ENCODE measurements around the gene PAN3.

Gene PAN3

DNA sequence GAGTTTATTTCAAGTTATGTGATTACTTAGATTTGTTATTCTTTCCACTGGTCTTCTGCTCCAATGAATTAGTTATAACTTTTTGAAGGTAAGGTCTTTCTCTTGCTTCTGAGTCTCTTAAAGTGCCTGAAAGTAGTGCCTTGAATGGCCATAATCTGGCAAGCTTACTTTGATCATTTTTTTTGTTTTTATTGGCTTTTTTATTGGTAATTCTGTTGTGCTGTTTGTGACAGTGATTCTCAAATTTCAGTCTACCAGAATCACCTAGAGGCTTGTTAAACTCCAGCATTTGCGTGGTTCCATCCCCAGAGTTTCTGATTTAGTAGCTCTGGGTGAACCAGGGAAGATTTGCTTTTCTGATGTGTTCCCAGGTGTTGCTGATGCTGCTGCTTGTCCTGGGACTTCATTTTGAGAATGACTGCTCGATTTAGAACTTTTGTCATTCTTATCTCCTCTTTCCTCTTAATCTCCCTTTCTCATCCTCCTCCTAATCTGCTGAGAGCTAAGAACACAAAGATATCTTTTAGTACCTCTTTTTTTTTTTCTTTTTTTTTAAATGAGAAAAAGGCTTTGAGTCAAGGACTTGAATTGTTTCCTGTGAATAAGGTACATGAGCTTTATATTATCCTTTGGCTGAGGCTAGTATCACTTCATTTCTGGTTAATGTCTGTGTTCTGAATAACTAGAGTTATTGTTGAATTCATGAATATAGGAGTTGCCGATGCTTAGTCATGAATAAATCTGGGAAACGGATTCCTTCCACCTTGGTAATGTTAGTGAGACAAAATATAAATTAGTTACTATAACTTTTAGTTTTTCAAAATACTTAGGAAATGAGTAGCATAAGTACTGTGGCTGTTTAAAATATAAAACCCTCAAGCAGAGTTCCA, 91.4 kb downstream of the PAN3 start:
- no peak for DNase-seq

DNA sequence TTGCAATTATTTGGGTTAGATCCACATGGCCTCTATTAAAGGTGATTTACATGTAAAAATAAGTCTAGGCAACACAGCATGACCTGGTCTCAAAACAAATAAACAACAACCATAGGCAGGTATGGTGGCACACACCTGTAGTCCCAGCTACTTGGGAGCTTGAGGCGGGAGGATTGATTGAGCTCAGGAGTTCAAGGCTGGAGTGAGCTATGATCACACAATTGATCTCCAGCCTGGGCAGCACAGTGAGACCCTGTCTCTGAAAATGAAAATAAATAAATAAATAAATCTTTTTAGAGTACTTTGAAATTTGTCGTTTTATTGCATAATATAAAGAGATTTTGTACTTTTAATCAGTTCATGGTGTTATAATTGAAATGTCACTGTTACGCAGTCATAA, 93.3 kb downstream of the PAN3 start:
- no peak for DNase-seq

DNA sequence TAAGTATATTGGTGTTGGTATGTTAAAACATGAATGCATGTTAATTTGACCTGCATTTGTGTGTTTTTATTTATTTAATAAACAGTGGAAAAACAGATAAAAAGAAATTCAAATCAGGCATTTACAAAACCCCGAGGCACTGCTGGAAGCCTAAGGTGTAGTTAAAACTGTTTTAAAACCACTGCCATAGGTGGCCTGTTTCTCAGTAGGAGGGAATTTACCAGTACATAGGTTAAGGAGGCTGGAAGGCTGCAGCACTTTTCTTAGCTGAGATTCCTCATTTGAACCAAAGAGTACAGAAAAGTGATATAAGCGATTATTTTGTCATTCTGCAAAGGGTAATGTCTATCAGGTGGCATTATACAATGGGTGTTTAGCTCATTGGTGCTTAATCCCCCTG, 99.6 kb downstream of the PAN3 start:
- DNase-seq: no peak

DNA sequence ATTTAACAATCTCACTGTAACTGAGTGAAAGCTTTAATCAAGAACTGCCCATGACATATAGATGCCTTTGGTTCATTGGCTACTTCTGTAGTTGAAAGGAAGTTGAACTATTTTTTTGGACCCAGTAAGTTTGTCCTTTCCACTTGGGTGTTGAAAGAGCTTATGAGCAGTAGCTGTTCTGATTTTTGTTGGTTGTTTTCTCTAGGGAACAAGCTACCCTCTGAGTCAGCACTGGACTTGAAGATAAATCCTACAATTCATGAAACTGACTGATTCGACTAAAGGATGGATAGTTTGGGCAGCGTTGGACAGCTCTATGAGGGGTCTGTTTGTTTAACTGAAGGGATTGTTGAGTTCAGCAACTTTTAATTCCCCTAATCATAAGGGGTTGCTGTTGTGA, 101.0 kb downstream of the PAN3 start:
- no peak for DNase-seq

DNA sequence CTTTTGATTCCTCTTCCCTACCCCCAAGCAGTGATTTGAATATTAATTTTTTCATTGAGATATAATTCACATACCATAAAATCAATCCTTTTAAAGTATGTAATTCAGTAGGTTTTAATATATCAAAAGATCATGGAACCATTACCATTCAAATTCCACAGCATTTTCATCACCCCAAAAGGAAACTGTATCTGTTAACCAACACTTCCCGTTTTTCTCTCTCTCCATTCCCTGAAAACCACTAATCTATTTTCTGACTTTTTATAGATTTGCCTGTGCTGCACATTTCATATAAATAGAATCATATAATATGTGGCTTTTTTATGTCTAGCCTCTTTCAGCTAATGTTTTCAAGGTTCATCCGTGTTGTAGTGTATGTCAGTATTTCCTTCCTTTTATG, 107.1 kb downstream of the PAN3 start:
- no peak for DNase-seq

DNA sequence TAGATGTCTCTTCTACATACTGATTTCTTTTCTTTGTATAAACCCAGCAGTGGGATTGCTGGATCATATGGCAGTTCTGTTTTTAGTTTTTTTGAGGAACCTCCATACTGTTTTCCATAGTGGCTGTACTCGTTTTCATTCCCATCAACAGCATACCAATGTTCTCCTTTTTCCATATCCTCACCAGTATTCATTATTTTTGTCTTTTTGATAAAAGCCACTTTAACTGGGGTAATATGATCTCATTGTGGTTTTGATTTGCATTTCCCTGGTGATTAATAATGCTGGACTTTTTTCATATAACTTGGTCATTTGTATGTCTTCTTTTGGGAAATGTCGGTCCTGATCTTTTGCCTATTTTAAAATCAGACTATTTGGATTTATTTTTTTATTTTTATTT, 108.5 kb downstream of the PAN3 start:
- DNase-seq: no peak

DNA sequence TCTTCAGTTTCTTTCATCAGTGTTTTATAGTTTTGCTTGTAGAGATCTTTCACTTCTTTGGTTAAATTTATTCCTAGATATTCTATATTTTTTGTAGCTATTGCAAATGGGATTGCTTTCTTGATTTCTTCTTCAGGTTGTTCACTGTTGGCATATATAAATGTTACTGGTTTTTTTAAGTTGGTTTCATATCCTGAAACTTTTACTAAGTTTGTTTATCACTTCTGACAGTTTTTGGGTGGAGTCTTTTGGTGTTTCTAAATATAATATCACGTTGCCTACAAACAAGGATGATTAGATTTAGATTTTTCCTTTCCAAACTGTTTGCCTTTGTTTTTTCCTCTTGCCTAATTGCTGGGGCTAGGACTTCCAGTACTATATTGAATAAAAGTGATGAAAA, 109.7 kb downstream of the PAN3 start:
- no peak for DNase-seq

DNA sequence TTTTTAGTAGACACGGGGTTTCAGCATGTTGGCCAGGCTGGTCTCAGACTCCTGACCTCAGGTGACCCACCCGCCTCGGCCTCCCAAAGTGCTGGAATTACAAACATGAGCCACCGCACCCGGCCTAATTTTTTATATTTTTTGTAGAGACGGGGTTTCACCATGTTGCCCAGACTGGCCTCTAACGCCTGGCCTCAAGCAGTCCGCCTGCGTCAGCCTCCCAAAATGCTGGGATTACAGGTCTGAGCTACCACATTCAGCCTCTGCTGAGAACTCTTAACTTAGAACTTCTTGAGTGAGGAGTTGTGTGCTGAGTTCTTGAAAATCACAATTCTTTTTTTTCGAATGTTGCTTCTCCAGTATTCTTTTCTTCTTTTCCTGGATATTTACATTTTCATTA, 112.2 kb downstream of the PAN3 start:
- no peak for DNase-seq

DNA sequence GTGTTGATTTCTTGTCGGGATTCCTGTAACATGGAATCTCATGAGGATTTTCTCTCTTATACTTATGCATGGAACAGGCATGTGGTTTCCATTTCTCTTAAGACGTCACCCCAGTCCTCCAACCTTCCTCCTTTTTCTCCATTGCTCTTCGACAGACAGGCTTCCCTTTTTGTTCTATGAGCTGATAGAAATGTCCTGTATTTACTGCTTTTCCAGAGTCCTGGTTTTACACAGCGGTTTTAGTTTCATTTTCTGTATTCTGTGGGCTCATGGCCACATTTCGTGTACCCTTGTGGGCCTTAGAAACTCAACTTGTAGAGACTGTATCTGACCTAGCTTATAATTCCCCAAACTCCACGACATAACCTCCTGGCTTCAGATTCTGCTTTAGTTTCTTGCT, 113.1 kb downstream of the PAN3 start:
- no peak for DNase-seq

DNA sequence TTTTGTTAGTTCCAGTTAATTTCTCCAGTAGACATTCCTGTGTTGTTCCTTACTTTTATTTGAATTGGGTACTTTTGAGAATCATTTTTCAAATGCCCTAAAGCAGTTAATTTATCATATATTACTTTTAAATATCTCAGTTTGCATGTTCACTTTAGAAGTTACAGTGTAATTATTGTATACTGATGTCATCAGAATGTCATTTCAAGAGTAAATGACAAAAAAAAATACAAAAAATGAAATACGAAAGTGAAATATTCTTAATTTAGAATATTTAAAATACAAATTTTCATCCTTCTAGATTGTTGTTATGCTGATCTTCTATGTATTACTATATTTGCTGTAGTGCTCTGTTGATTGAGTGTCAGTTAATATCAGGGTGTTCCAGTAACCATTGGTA, 114.2 kb downstream of the PAN3 start:
- DNase-seq: no peak

DNA sequence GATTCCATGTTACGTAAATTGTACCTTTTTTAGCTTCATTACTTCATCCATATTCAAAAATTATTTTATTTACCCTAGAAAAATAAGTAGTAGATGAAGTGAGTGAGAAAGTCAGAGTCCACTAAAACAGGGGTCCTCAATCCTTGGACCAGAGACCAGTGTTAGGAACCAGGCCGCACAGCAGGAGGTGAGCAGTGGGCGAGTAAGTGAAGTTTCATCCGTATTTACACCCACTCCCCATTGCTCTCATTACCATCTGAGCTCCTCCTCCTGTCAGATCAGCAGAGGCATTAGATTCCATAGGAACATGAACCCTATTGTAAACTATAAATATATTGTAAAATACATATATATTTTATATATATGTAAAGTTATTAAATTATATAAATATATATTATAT, 119.0 kb downstream of the PAN3 start:
- no peak for DNase-seq

DNA sequence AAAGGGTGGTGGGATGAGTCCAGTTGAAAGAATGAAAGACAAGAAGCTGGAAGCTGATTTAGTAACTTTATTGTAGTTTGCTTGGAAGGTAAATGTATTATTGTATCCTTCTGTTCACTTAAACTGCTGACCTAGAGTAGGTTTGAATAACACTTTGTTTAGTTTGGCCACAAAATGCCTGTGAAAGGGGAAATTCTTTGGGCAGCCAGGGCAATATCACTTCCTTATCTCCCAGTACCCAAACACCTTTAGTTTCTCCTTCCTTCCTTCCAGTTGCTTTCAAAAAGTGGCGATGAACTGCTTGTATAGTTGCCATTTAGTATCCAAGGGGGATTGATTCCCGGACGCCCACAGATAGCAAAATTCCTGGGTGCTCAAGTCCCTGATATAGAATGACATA, 120.1 kb downstream of the PAN3 start:
- DNase-seq: no peak

DNA sequence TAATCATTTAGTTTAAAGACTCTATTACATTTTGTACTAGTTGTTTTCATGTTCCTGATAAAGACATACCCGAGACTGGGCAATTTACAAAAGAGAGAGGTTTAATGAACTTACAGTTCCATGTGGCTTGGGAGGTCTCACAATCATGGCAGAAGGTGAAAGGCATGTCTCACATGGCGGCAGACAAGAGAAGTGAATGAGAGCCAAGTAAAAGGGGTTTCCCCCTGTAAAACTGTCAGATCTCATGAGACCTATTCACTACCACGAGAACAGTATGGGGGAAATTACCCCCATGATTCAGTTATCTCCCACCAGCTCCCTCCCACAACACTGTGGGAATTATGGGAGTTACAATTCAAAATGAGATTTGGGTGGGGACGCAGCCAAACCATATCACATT, 129.2 kb downstream of the PAN3 start:
- no peak for DNase-seq

DNA sequence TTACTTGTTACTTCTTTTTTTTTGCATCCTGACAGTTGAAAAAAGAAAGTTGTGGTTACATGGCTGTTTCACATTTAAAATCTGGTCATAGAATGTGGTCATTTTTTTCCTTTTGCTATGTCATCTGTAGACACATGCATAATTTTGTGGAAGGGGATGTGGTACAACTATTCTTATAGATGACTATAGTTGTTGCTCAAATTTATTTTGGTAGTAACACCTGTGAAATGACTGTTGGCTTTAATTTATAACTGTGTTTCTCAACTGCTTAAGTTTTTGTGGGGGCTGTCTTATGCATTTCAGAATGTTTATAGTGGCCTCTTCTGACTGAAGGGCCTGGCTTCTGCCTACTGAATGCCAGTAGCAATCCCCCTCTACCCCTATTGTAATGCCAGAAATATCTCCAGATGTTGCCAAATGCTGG, 130.5 kb downstream of the PAN3 start:
- DNase-seq: peak; percentile 19

DNA sequence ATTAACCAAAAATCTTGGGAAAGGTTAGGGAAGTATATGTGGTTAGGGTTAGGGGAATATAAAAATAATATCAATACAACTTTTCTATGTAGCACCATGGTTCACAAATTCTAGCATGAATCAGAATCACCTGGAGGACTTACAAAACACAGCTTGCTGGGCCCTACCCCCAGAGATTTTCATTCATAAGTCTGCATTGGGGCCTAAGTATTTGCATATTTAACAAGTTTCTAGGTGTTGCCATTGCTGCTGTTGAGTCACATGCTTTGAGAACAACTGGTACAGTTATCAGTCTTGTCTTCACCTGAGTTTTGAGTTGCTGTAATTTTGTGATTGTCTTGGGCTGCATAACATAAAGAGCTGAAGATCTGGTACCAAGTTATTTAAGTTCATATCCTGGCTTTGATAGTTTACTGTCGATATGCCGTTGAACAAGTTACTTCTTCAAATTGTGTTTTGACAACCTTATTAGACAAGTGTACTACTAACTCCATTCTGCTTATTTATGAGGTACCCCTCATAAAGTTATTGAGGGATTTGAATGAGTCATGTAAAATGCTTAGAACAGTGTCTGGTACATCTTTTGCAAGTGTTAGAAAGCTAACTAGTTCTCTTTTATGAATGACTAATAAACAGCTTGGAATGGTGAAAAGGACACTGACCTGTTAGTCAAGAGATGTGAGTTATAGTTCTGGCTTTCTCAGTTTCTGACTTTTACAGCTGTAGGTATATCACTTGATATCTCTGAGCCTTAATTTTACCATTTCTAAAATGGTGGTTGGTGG, 132.9 kb downstream of the PAN3 start:
- DNase-seq: no peak

DNA sequence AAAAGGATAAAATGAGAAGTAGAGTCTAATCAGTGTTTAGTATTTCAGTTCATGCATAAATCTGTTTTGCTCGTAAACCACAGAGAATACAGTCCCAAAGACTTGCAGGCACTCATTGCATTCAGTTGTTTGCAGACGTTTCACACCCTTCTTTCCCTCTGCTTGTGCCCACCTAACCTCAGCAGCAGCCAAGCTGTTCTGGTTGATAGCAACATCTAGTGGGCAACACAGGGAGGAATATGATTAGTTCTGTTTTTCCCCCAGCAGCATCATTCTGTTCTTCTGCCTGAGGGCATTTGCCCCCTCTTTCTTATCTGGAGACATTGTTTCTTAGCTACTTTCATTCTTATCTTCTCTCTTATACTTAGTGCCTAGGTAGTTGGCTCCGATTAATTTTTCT, 135.6 kb downstream of the PAN3 start:
- DNase-seq: no peak

DNA sequence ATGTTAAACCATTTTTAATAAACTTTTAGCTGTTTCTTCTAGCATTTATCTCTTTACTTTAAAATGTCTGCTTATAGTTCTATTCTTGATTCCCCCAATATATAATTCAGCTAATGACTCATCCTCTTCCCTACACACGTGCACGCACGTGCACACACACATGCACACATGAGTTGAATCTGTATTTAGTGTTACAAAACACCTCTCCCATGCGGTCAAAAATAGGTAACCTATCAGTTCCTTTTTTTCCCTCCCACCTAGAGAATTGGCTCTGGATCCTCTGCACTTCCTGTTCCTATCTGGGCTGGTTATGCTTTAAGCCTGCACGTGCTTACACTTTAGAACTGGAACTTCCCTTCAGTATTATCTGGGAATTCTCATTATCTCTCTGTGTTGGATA, 144.1 kb downstream of the PAN3 start:
- DNase-seq: no peak

DNA sequence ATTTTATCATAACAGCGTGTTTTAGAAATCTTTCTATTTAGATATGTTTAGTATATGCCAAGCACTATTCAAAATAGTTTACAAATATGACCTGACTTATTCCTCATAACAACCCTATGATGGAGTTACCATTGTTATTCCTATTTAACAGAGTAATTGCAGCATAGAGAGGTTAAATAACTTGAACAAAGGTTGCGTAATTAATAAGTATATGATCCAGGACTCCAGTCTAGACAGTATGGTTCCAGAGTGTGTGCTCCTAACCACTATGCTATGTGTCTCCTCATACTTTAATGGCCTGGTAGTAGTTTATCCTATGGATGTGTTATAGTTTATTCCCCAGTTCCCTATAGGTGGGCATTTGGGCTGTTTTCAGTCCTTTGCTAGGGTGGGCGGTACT, 145.3 kb downstream of the PAN3 start:
- DNase-seq: no peak

DNA sequence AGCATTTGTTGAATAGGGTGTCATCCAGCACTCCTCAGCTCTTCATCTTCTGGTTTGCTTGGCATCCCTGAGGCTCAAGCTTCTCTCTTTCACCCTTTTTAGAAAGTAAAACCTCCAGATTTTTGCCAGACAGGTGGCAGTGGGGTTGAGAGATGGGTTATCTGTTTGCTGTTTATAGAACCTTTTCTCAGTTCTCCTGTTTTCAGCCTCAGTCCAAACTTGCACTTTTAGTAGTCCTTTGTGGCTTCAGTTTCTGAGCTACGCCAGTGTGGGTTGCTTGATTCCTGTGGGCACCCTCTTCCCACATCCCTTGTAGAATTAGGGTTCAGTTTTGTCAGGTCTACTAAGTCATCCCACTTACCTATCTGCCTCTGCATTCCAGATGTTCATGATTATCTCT, 147.9 kb downstream of the PAN3 start:
- DNase-seq: no peak

DNA sequence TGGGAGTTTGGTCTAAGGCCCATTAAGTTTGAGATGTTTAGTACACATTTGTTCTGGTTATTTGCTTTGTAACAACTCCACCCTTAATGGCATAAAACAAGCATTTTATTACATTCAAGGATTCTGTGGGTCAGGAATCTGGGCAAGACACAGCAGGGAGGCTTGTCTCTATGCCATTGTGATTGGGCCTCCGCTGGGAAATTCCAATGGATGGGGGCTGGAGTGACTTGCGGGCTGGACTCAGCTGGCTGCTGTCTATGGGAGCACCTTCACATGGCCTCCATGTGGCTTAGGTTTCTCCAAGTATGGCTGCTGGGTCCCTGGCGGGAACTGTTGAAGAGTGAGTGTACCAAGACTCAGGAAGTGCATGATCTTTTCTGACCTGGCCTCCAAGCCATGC, 159.0 kb downstream of the PAN3 start:
- no peak for DNase-seq

DNA sequence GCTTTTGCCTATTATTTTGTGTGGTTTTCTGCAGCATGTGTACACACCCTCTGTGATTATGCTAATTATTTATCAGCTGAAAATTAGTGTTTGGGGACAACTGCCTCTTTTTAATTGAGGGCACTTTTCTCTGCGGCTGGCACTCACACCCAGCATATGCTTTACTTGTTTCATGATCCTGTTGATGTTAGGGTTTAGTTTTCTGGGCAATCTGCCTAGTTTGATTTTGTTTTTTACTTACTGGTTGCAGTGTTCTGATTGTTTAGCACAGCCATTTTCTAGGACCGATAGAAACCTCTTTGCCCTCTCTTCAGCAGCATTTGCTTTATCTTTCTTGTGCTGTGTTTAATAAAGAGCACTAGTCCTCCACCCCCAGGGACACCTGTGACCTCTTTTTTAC, 161.6 kb downstream of the PAN3 start:
- DNase-seq: no peak

DNA sequence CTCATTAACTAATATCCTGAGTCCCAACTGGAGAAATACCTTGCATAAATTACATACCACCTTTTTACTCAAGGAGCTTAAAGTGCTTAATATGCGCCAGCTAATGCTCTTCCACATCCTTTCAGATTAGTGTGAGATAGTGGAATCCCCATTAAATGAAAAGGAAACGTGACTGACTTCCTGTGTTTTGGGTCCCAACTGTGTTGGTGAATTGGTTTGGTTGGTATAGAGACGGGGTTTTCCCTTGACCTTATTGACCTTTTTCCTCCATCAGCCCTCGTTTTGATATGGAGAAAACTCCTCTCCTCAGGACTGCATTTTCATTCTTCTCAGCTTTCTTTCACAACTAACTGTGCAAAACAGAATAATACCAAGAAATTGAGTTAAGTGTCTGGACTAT, 163.5 kb downstream of the PAN3 start:
- no peak for DNase-seq

DNA sequence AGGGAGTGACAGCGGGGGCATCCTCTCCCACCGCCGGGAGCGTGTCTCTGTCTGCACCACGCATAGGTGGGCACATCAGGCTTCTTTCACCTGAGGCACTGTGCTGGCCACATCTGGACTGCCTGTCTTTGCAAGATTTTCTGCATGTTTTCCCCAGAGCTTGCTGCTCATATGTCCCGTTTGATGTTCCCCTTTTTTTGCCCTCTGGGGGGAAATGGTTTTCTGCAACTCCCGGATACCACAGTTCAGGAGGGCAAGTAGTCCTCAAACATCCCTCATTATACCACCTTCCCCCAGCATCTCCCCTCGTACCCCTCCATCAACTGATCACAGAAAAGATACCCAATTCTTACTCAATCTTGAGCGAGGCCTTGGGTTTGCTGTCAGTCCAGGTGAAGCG, 168.0 kb downstream of the PAN3 start:
- DNase-seq: no peak

DNA sequence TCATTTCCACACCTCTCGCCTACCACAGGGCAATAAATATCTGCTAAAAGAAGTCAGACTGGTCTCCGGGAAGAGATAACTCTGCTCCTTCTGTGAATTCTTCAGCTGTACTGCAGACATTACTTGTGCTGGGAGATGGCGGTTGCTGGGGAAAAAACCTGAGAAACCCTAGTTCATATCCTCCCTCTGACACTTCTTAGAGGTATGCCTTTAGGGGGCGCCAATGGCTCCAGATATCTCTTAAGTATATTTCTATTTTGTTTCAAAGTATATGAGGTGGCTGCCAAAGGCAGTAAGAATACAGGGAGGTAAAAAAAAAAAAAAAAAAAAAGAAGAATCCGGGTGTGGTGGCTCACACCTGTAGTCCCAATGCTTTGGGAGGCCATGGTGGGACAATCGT, 175.2 kb downstream of the PAN3 start:
- DNase-seq: no peak

DNA sequence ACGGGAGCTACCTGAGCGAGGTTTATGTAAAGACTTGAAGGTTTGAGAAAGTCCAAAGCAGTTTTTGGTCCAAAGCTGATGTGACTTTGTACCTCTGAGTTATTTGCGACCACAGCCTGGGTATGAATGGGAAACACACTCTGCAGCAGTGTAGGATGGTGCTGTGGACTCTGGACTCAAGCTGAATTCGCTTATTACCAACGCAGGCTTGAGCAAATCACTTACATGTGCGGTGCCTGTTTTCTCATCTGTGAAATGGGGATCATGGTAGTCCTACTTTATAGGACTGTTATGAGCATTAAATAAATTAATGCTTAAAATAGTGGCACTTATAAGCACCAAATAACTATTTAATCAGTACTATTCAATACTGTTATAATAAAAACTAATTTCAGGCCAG, 176.5 kb downstream of the PAN3 start:
- DNase-seq: no peak

Measured in CD4-positive, alpha-beta T cell treated with Interleukin-4 for 4 hours (primary cell).